ENCODE measurements around the gene VAPA.

Gene VAPA

GRCh38 chr18:9960258-9960904 is 46.6 kb downstream of the VAPA start:
- no peak for DNase-seq (ENCODE audit: low read depth, low spot score)
- no peak overlapping the region for H3K4me3 ChIP-seq (ENCODE audit: low read length)

DNA sequence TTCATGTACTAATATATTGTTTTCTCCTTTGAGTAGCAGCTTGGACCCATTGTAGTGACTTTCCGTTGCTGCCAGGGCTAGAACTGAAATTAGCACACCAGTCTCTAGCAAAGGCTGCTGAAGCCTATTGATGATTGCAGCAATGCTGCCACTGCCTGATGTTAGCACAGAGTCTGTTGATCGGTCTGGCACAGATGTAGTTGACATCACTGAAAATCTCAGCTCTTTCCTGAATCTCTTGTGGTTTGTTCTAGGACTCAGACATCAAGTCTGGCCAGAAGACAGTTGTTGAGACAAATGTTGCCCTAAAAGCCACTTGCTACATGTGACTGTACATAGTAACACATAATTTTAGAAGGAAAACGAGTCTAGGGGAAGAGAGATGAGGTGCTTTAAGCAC is 47.2 kb downstream of the VAPA start:
- no peak for DNase-seq (ENCODE audit: low read depth, low spot score)

DNA sequence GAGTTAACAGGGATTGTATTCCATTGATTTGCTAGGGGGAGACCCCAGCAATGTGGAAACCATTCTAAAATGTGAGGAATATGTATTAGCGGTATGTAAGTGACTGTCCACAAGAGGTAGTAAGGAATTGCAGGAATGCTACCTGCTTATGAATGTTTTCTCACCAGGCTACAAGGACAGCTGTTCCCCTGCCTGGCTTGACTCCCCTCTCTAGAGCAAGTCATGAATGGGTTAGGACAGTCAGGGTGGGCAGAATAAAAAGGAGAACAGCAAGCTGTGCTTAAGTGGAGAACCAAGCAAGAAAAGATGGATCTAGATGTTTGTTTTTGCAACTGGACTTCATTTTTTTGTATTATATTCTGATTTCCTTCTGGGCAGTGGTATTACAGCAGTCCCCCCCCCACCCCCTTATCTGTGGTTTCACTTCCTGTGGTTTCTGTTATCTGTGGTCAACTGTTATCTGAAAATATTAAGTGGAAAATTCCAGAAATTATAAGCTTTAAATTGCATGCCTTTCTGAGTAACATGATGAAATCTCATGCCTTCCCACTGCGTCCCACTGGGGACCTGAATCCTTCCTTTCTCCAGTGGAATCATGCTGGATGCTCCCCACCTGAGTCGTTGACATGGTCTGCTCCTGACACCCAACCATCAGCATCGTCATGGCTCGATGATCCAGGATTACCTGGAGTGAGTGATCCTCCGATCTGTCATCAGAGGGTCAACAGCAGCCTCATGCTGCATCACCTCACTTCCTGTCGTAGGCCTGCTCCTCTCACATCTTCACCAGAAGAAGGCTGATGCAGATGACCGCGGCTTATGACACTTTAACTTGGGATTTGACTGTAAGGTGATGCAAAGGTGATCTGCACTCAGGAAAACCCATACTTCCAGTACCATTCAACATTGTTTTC is 52.2 kb downstream of the VAPA start:
- H3K4me3 ChIP-seq (ENCODE audit: low read length): no peak overlapping the region
- no peak for DNase-seq (ENCODE audit: low read depth, low spot score)

More for the DNA sequence above, 47.2 kb downstream of the VAPA start:
- H3K4me3 ChIP-seq (ENCODE audit: low read length): no peak overlapping the region

- DNase-seq (ENCODE audit: low read depth, low spot score): no peak
- H3K4me3 ChIP-seq (ENCODE audit: low read length): no peak overlapping the region
Observed at GRCh38 chr18:9968081-9968848, 54.4 kb downstream of the VAPA start.

DNA sequence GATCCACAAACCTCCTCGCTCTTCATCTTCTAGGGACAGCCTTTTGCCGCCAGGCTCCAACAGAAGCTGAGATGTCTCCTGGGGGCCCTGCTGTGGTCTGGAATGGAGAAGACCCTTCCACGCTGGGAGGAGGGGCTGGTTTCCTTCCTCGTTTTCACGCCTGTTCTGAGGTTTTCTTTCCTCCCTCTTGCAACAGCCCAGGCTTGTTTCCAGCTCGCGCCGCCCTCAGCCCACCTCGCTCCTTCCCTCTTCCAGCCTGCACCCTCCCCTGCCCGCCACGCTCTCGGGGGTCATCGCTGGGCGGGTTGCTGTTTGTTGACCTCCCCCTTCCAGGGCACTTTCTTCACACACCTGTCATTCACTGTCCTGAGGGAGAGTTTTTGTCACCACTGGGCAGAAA is 55.4 kb downstream of the VAPA start:
- no peak overlapping the region for H3K4me3 ChIP-seq (ENCODE audit: low read length)
- no peak for DNase-seq (ENCODE audit: low read depth, low spot score)

- H3K4me3 ChIP-seq (ENCODE audit: low read length): no peak overlapping the region
- DNase-seq (ENCODE audit: low read depth, low spot score): peak; percentile 83
Observed at GRCh38 chr18:9971313-9971920, 57.6 kb downstream of the VAPA start.

GRCh38 chr18:9973470-9973869 is 59.7 kb downstream of the VAPA start:
- no peak for DNase-seq (ENCODE audit: low read depth, low spot score)
- H3K4me3 ChIP-seq (ENCODE audit: low read length): no peak overlapping the region

GRCh38 chr18:9974279-9974915 is 60.6 kb downstream of the VAPA start:
- H3K4me3 ChIP-seq (ENCODE audit: low read length): no peak overlapping the region
- DNase-seq (ENCODE audit: low read depth, low spot score): no peak

DNA sequence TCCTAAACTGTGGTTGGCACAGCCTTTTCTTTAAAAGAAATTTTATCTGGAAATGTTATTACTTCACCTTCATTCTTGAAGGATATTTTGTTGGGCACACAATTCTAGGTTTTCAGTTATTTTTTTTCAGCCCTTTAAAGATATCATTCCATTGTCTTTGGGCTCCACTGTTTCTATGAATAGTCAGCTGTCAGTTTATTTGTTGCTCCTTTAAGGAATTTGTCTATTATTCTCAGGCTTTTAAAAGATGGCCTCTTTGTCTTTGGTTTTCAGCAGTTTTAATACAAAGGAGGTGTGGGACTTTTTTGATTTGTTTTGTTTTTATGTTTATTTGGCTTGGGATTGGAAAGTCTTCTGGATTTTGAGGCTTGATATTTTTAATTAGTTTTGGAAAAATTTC is 61.8 kb downstream of the VAPA start:
- DNase-seq (ENCODE audit: low read depth, low spot score): no peak
- H3K4me3 ChIP-seq (ENCODE audit: low read length): no peak overlapping the region

- no peak for DNase-seq (ENCODE audit: low read depth, low spot score)
- H3K4me3 ChIP-seq (ENCODE audit: low read length): no peak overlapping the region
Observed at GRCh38 chr18:9982711-9983110, 68.9 kb downstream of the VAPA start.

DNA sequence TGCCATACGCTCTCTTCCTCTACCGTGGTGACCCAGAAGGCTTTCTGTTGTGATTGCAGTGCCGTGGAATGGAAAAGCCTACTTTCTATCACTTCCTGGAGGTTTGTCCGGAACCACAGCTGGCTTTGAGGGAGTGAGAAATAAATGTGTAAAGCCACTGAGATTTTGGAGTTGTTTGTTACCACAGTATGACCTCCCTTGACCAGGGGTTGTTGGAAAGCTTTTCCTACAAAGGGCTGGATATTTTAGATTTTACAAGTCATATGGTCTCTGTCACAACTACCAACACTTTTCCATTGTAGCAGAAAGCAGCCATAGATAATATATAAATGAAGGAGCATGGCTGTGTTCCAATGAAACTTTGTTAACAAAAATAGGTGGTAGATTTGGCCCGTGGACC is 70.3 kb downstream of the VAPA start:
- DNase-seq (ENCODE audit: low read depth, low spot score): no peak
- H3K4me3 ChIP-seq (ENCODE audit: low read length): no peak overlapping the region

- H3K4me3 ChIP-seq (ENCODE audit: low read length): no peak overlapping the region
- DNase-seq (ENCODE audit: low read depth, low spot score): no peak
Observed at GRCh38 chr18:9985641-9986040, 71.8 kb downstream of the VAPA start.

GRCh38 chr18:9986156-9986930 is 72.5 kb downstream of the VAPA start:
- no peak for DNase-seq (ENCODE audit: low read depth, low spot score)
- H3K4me3 ChIP-seq (ENCODE audit: low read length): no peak overlapping the region

GRCh38 chr18:9987345-9987744 is 73.5 kb downstream of the VAPA start:
- no peak overlapping the region for H3K4me3 ChIP-seq (ENCODE audit: low read length)
- DNase-seq (ENCODE audit: low read depth, low spot score): no peak

DNA sequence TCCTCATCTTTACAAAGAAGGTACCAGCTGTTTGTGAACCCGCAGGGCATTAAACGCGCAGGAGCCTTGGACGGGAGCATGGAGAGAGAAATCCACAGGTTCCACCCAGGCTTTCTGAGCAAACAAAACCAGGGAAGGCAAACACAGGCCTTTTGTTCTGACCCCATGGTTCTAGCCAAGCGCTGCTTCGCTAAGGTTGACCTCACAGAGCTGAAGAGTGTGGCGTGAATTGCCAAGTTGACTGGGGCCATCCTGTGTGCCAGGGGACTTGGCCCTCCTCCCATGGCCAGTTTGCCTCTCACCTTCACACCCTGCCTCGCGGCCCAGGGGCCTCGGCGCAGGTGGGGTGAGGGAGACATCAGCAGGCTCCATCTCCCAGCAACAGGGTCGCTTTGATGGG is 74.1 kb downstream of the VAPA start:
- H3K4me3 ChIP-seq (ENCODE audit: low read length): no peak overlapping the region
- no peak for DNase-seq (ENCODE audit: low read depth, low spot score)

DNA sequence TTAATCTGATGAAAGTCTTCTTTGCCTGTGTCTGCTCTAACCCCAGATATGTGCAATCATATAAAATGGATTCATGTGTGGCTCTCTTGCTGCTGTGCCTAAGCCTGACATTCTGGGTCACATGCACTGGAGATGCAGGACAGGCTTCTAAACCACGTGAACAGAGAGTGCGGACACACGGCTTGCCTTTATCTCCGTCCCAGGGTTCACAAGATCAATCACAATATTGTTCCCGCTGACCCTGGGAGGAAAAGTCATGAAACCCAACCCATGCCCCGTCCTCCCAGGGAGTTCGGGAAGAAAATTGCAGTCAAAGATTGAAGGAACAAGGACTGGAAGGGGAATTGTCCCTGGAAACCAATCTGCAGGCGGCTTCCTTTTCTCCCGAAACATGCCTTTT is 74.8 kb downstream of the VAPA start:
- H3K4me3 ChIP-seq (ENCODE audit: low read length): no peak overlapping the region
- DNase-seq (ENCODE audit: low read depth, low spot score): no peak

- no peak for DNase-seq (ENCODE audit: low read depth, low spot score)
- H3K4me3 ChIP-seq (ENCODE audit: low read length): no peak overlapping the region
Observed at GRCh38 chr18:9989481-9989880, 75.7 kb downstream of the VAPA start.

Data from Jurkat, Clone E6-1 (cell line).